H1 (cell line): ENCODE data around the gene FKBP5. TPM values are rescaled to one million over a fixed set of nuclear protein-coding genes. Genes with fewer than 3 reads are reported as not detected.

Source experiments
- CTCF ChIA-PET: fragments of 300-600 bp; sonication (Branson Sonifier 250); formaldehyde crosslinking; loops from one replicate; lab custom pipeline; 2021; ENCODE audit not compliant: partially characterized antibody; lab: Charles Lee
- POLR2A ChIA-PET: fragments of 300-600 bp; sonication (Branson Sonifier 250); formaldehyde crosslinking; loops from one replicate; lab custom pipeline; 2021; ENCODE audit warnings: inconsistent platforms; ENCODE audit not compliant: partially characterized antibody; lab: Charles Lee
- DNase-seq, 2 experiments: peaks; one replicate each; pipeline versions ENCODE4 v3.0.0 to v3.0.0-alpha.2; 2010 to 2022; ENCODE audit warnings: low spot score in 2 of 2, low read depth in 1 of 2, mixed read lengths in 1 of 2
- FAIRE-seq: peaks from 2 replicates; lab custom pipeline; 2011; peaks lifted over from hg19 to GRCh38; lab: Jason Lieb, UNC
- H2AFZ ChIP-seq: 2 replicates; pipeline ENCODE4 v1.8.1; 2012; ENCODE audit warnings: low read length, inconsistent platforms
- H2AK5ac ChIP-seq: 2 replicates; pipeline ENCODE4 v1.6.1; 2013; ENCODE audit warnings: low read depth, low read length
- H2BK120ac ChIP-seq: replicated peaks from 2 replicates; pipeline ENCODE3; 2013; ENCODE audit warnings: low read depth, low read length, inconsistent platforms
- H2BK12ac ChIP-seq: 2 replicates; pipeline ENCODE4 v1.6.1; 2013; ENCODE audit warnings: low read depth, low read length
- H2BK15ac ChIP-seq: 2 replicates; pipeline ENCODE4 v1.6.1; 2013; ENCODE audit warnings: low read length
- H2BK20ac ChIP-seq: 2 replicates; pipeline ENCODE4 v1.6.1; 2013; ENCODE audit warnings: low read length
- H2BK5ac ChIP-seq: 2 replicates; pipeline ENCODE4 v1.6.1; 2013; ENCODE audit warnings: low read depth, low read length
- H3K14ac ChIP-seq: 2 replicates; pipeline ENCODE4 v1.6.1; 2013; ENCODE audit warnings: inconsistent platforms; ENCODE audit not compliant: insufficient read length
- H3K18ac ChIP-seq: 2 replicates; pipeline ENCODE4 v1.6.1; 2013; ENCODE audit warnings: low read length; ENCODE audit errors: extremely low read depth
- H3K23ac ChIP-seq: 2 replicates; pipeline ENCODE4 v1.6.1; 2013; ENCODE audit warnings: inconsistent platforms; ENCODE audit not compliant: insufficient read length
- H3K23me2 ChIP-seq: 2 replicates; pipeline ENCODE4 v1.6.1; 2013; ENCODE audit warnings: low read depth, low read length
- H3K27ac ChIP-seq: 2 replicates; pipeline ENCODE4 v1.6.1; 2011; ENCODE audit warnings: low read depth, low read length, inconsistent platforms
- H3K27me3 ChIP-seq, 4 experiments: replicated peaks in 1 of 4; 1 replicate in 1 of 4; 2 replicates in 3 of 4; pipeline versions ENCODE4 v1.6.1 to v1.8.1; 2011 to 2013; ENCODE audit warnings: low read length in 3 of 4, mild to moderate bottlenecking in 3 of 4, inconsistent platforms in 2 of 4, mixed read lengths in 2 of 4, moderate library complexity in 1 of 4; ENCODE audit not compliant: control insufficient read depth in 3 of 4, insufficient read depth in 3 of 4; ENCODE audit errors: extremely low read depth in 1 of 4
- H3K36me3 ChIP-seq, 4 experiments: 2 replicates each; pipeline versions ENCODE4 v1.6.1 to v1.8.1; 2011 to 2013; ENCODE audit warnings: mild to moderate bottlenecking in 4 of 4, low read length in 3 of 4, moderate library complexity in 2 of 4, control low read depth in 1 of 4, inconsistent platforms in 1 of 4; ENCODE audit not compliant: insufficient read depth in 4 of 4, control insufficient read depth in 2 of 4
- H3K4ac ChIP-seq: replicated peaks from 2 replicates; pipeline ENCODE3; 2013; ENCODE audit warnings: low read length, low read depth, mixed read lengths, inconsistent platforms; ENCODE audit not compliant: insufficient read length
- H3K4me1 ChIP-seq, 4 experiments: replicated peaks in 1 of 4; 1 replicate in 1 of 4; 2 replicates in 3 of 4; pipeline versions ENCODE4 v1.6.1 to v1.8.1; 2011 to 2013; ENCODE audit warnings: low read length in 3 of 4, inconsistent platforms in 2 of 4, mixed read lengths in 1 of 4; ENCODE audit not compliant: insufficient read depth in 4 of 4, control insufficient read depth in 3 of 4
- H3K4me2 ChIP-seq, 2 experiments: 2 replicates each; pipeline versions ENCODE4 v1.6.1 to v1.8.1; 2011 to 2013; ENCODE audit warnings: low read depth in 2 of 2, low read length in 2 of 2, control low read depth in 1 of 2, inconsistent platforms in 1 of 2, mild to moderate bottlenecking in 1 of 2; ENCODE audit not compliant: insufficient read depth in 1 of 2
- H3K4me3 ChIP-seq, 4 experiments: fragments of 200-600, 300-600 bp in 1 of 4; sonication (generic), shearing (Covaris generic), sonication (Bioruptor Twin) in 1 of 4; 2 replicates each; pipeline versions ENCODE4 v1.5.1 to v1.8.1; 2011 to 2016; ENCODE audit warnings: low read length in 4 of 4, low read depth in 3 of 4, control low read depth in 2 of 4, inconsistent platforms in 2 of 4, mild to moderate bottlenecking in 2 of 4, mixed read lengths in 1 of 4, moderate library complexity in 1 of 4; ENCODE audit not compliant: insufficient read depth in 2 of 4; ENCODE audit errors: extremely low read depth in 1 of 4
- H3K56ac ChIP-seq: replicated peaks from 2 replicates; pipeline ENCODE3; 2013; ENCODE audit warnings: low read depth, mild to moderate bottlenecking, mixed read lengths, low read length, inconsistent platforms; ENCODE audit not compliant: insufficient read length
- H3K79me1 ChIP-seq: 2 replicates; pipeline ENCODE4 v1.6.1; 2013; ENCODE audit warnings: low read depth, low read length, control low read depth
- H3K79me2 ChIP-seq, 2 experiments: 2 replicates each; pipeline versions ENCODE4 v1.6.1 to v1.8.1; 2012 to 2013; ENCODE audit warnings: low read length in 2 of 2, mild to moderate bottlenecking in 2 of 2, inconsistent platforms in 1 of 2; ENCODE audit not compliant: insufficient read depth in 2 of 2, control insufficient read depth in 1 of 2
- H3K9ac ChIP-seq, 4 experiments: replicated peaks in 1 of 4; 1 replicate in 1 of 4; 2 replicates in 3 of 4; pipeline versions ENCODE4 v1.6.1 to v1.8.1; 2011 to 2013; ENCODE audit warnings: low read depth in 3 of 4, low read length in 3 of 4, control low read depth in 2 of 4, mild to moderate bottlenecking in 2 of 4, moderate library complexity in 2 of 4, inconsistent platforms in 1 of 4; ENCODE audit errors: extremely low read depth in 1 of 4
- H3K9me3 ChIP-seq, 2 experiments: 2 replicates each; pipeline versions ENCODE4 v1.6.1 to v1.8.1; 2012 to 2013; ENCODE audit warnings: mild to moderate bottlenecking in 2 of 2, moderate library complexity in 2 of 2, control low read depth in 1 of 2, inconsistent platforms in 1 of 2, low read depth in 1 of 2, low read length in 1 of 2, mixed read lengths in 1 of 2; ENCODE audit not compliant: insufficient read depth in 2 of 2
- H4K20me1 ChIP-seq, 2 experiments: replicated peaks in 1 of 2; 2 replicates each; pipeline versions ENCODE3 to v1.8.1; 2011 to 2013; ENCODE audit warnings: inconsistent platforms in 2 of 2, low read length in 2 of 2, mild to moderate bottlenecking in 1 of 2; ENCODE audit not compliant: insufficient read depth in 2 of 2, control insufficient read depth in 1 of 2
- H4K5ac ChIP-seq: 2 replicates; pipeline ENCODE4 v1.6.1; 2013; ENCODE audit warnings: low read length, low read depth, mixed read lengths, inconsistent platforms; ENCODE audit not compliant: insufficient read length
- H4K8ac ChIP-seq: 2 replicates; pipeline ENCODE4 v1.8.0; 2013; ENCODE audit warnings: mild to moderate bottlenecking, moderate library complexity, low read length, inconsistent platforms; ENCODE audit not compliant: insufficient read depth; ENCODE audit errors: extremely low read depth
- H4K91ac ChIP-seq: replicated peaks from 2 replicates; pipeline ENCODE3; 2013; ENCODE audit warnings: low read length, mixed read lengths, inconsistent platforms; ENCODE audit not compliant: insufficient read length
- ASH2L ChIP-seq: fragments of 200-600, 300-600 bp; sonication (generic); IDR thresholded peaks from one replicate; pipeline ENCODE4 v1.7.1; 2017; ENCODE audit warnings: low read length
- BACH1 ChIP-seq: IDR thresholded peaks from 2 replicates; pipeline ENCODE4 v1.6.1; 2012; ENCODE audit warnings: low read length, improper control_type of control experiment
- CHD1 ChIP-seq: IDR thresholded peaks from 2 replicates; pipeline ENCODE4 v1.6.1; 2012; ENCODE audit warnings: low read depth, low read length, improper control_type of control experiment
- CHD2 ChIP-seq: IDR thresholded peaks from 2 replicates; pipeline ENCODE4 v1.6.1; 2012; ENCODE audit warnings: low read length, improper control_type of control experiment
- CREB1 ChIP-seq: IDR thresholded peaks from 2 replicates; pipeline ENCODE4 v1.6.1; 2012; ENCODE audit warnings: inconsistent platforms
- HDAC2 ChIP-seq, 2 experiments: fragments of 300-600 bp in 1 of 2; sonication (generic) in 1 of 2; IDR thresholded peaks; 2 replicates each; pipeline ENCODE4 v1.6.1; 2011 to 2012; ENCODE audit warnings: low read depth in 2 of 2, low read length in 2 of 2, mild to moderate bottlenecking in 2 of 2, moderate library complexity in 2 of 2, borderline replicate concordance in 1 of 2, inconsistent platforms in 1 of 2
- KDM5A ChIP-seq: fragments of 200-600 bp; IDR thresholded peaks from 2 replicates; pipeline ENCODE4 v1.7.1; 2012; ENCODE audit warnings: mild to moderate bottlenecking, low read length, inconsistent platforms, mixed read lengths
- NRF1 ChIP-seq: IDR thresholded peaks from 2 replicates; pipeline ENCODE4 v1.6.1; 2011; ENCODE audit warnings: mild to moderate bottlenecking, low read depth, low read length, improper control_type of control experiment
- RBBP5 ChIP-seq: IDR thresholded peaks from 2 replicates; pipeline ENCODE4 v1.7.1; 2012; ENCODE audit warnings: low read depth, mild to moderate bottlenecking, inconsistent platforms, low read length, moderate library complexity, borderline replicate concordance
- SP4 ChIP-seq: IDR thresholded peaks from 2 replicates; pipeline ENCODE4 v1.6.1; 2012; ENCODE audit warnings: low read length, inconsistent platforms
- WGBS, 2 experiments: shearing (Covaris generic) in 1 of 2; methylation state at CpG; one replicate each; pipeline versions ENCODE4 v1.1.6 to v1.1.7; 2013 to 2015; ENCODE audit warnings: low lambda C conversion rate in 2 of 2, mixed read lengths in 2 of 2, inconsistent platforms in 1 of 2, low coverage in 1 of 2, missing lambda C conversion rate in 1 of 2; ENCODE audit not compliant: insufficient replicate concordance in 2 of 2, insufficient coverage in 1 of 2, insufficient read length in 1 of 2; ENCODE audit errors: extremely low coverage in 1 of 2, missing lambda C conversion rate in 1 of 2; 5-methylcytosine and 5-hydroxymethylcytosine counted together
- polyA plus RNA-seq, 7 experiments: library from polyadenylated mRNA; depleted of rRNA in 3 of 7; stranded (reverse) in 5 of 7; unstranded in 2 of 7; fragments of >200 nt in 5 of 7; fragments of 200-250 nt in 2 of 7; gene quantifications; 1 replicate in 5 of 7; 2 replicates in 1 of 7; 4 replicates in 1 of 7; pipeline versions ENCODE4 v1.2.1 to v1.2.3, GENCODE V29; 2011 to 2013; ENCODE audit warnings: missing spikeins in 2 of 7, mixed read lengths in 2 of 7
- total RNA-seq: library from RNA; stranded (reverse); fragmentation: NEBNext Ultra II Directional; extraction: Animal tissue kit (Norgen Biotek cat#: 25700); gene quantifications from 2 replicates; pipeline ENCODE4 v1.2.1, GENCODE V29; 2021

The FKBP5 gene
- total and polyA plus RNA-seq, 2 of the 8 experiments (the other 6 are each of a cell fraction or from before 2014, with no cell fraction given): 14.3 to 40.4 TPM

DNA sequence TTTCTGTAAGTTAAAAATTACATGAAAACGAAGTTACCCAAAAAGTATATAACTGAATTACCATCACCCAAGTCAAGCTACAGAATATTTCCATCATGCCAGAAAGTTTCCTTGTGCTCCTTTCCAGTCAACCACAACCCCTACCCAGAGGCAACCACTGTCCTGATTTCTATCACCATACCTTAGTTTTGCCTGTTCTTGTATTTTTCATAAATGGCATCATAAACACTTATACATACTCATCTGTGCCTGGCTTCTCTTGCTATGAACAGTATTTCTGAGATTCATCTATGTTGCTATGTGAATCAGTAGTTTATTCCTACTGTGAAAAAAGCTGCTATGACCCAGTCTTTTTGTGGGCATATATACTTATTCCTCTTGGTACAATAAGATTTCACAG, 7.4 kb downstream of the FKBP5 start:
- Histone ChIP-seq H3K9ac (no peak overlapping the region), H3K18ac (no peak overlapping the region), H3K79me1 (no peaks in the 10 kb centered on the region; the same call in 1 of the 2 replicates), H3K9me3 (no peaks in the 10 kb centered on the region), H4K20me1 (no peaks in the 10 kb centered on the region), H2BK12ac (no peak overlapping the region), H3K27ac (no peak overlapping the region), H2BK120ac (no peak overlapping the region), H4K91ac (no peak overlapping the region), H4K5ac (no peak overlapping the region), H3K4ac (no peak overlapping the region), H3K4me2 (no peak overlapping the region), H2BK15ac (no peak overlapping the region), H2BK20ac (no peak overlapping the region), H2AFZ (no peak overlapping the region), H3K4me1 (peaks cover 0 to 3% (median 0%) of the 10 kb centered on the region in 4 experiments; a peak in 1 of 7 replicates), H3K27me3 (no peaks in the 10 kb centered on the region), H3K36me3 (no peaks in the 10 kb centered on the region; a peak in 1 of 8 replicates)
- 80% methylated on average over 1 of the region's 1 CpG; no CpG with 5 or more reads in 1 of the 2 experiments for WGBS, 2 experiments
- POLR2A ChIA-PET: interaction anchor here (0.6 kb wide), 2 partner anchors 58 to 114 kb away, joined by 3 read pairs; no protein-coding TSS in a partner anchor
- DNase-seq (no peak), FAIRE-seq (no peak)
- TF ChIP-seq BACH1 (no peak), CHD2 (no peak), NRF1 (no peak), CHD1 (no peak), SP4 (no peak), CREB1 (no peak), RBBP5 (no peak), HDAC2 (IDR thresholded peaks at IDR 0.05; ENCODE audit: borderline replicate concordance in 1 of 2, low read depth in 2 of 2, low read length in 2 of 2) (no peak), ASH2L (no peak), KDM5A (no peak)
- TF ChIP-seq, all 59 proteins: peak for 0
- Histone ChIP-seq H3K56ac (no peak overlapping the region), H3K23me2 (no peaks in the 10 kb centered on the region; the same call in 1 of the 2 replicates), H3K14ac (no peak overlapping the region), H3K23ac (no peak overlapping the region), H2BK5ac (no peak overlapping the region), H4K8ac (no peak overlapping the region), H3K4me3 (no peak overlapping the region), H3K79me2 (peaks cover 0 to 80% of the 10 kb centered on the region in 2 experiments; a peak in 2 of 4 replicates), H2AK5ac (no peak overlapping the region)
- CTCF ChIA-PET: interaction anchor here (1.0 to 2.9 kb wide), 6 partner anchors 18 to 101 kb away, joined by 3 to 15 read pairs (median 4); partner anchors contain the start of gene ARMC12
